Neuronal stem cell (in vitro differentiated cells): ENCODE data around the gene LRMDA.

Source experiments
- DNase-seq: peaks from one replicate; pipeline ENCODE4 v3.0.0-alpha.2; 2013; ENCODE audit warnings: low spot score
- H2AFZ ChIP-seq: one replicate; pipeline ENCODE4 v1.6.1; 2013; ENCODE audit warnings: mild to moderate bottlenecking, low read length, inconsistent platforms
- H2AK5ac ChIP-seq: 2 replicates; pipeline ENCODE4 v1.6.1; 2013; ENCODE audit warnings: low read depth, mild to moderate bottlenecking, inconsistent platforms, low read length, moderate library complexity, mixed read lengths
- H2BK120ac ChIP-seq: 2 replicates; pipeline ENCODE4 v1.6.1; 2013; ENCODE audit warnings: low read depth, mild to moderate bottlenecking, inconsistent platforms, low read length, moderate library complexity, mixed read lengths
- H2BK12ac ChIP-seq: one replicate; pipeline ENCODE4 v1.6.1; 2013; ENCODE audit warnings: low read length, inconsistent platforms
- H2BK15ac ChIP-seq: 2 replicates; pipeline ENCODE4 v1.6.1; 2013; ENCODE audit warnings: mild to moderate bottlenecking, low read length, inconsistent platforms, mixed read lengths
- H2BK5ac ChIP-seq: one replicate; pipeline ENCODE4 v1.6.1; 2013; ENCODE audit warnings: inconsistent platforms, mild to moderate bottlenecking, low read length, moderate library complexity
- H3K14ac ChIP-seq: one replicate; pipeline ENCODE4 v1.6.1; 2013; ENCODE audit warnings: low read length, inconsistent platforms
- H3K18ac ChIP-seq: 2 replicates; pipeline ENCODE4 v1.6.1; 2013; ENCODE audit warnings: low read length, inconsistent platforms
- H3K23ac ChIP-seq: 2 replicates; pipeline ENCODE4 v1.6.1; 2013; ENCODE audit warnings: low read depth, mild to moderate bottlenecking, mixed read lengths, low read length, inconsistent platforms; ENCODE audit not compliant: poor library complexity
- H3K27ac ChIP-seq: replicated peaks from 3 replicates; pipeline ENCODE4 v1.5.1; 2013; ENCODE audit warnings: low read length, inconsistent platforms
- H3K27me3 ChIP-seq, 3 experiments: 2 replicates each; pipeline ENCODE4 v1.6.1; 2013; ENCODE audit warnings: low read length in 3 of 3, mild to moderate bottlenecking in 2 of 3, inconsistent platforms in 1 of 3, low read depth in 1 of 3, mixed read lengths in 1 of 3, moderate library complexity in 1 of 3; ENCODE audit not compliant: control insufficient read depth in 3 of 3, insufficient read depth in 3 of 3
- H3K36me3 ChIP-seq, 2 donors: replicated peaks in 1 of 2; 2 replicates each; pipeline ENCODE4 v1.6.1; 2013; ENCODE audit warnings: low read length in 2 of 2; ENCODE audit not compliant: control insufficient read depth in 2 of 2, insufficient read depth in 2 of 2
- H3K4ac ChIP-seq: 2 replicates; pipeline ENCODE4 v1.6.1; 2013; ENCODE audit warnings: inconsistent platforms, mild to moderate bottlenecking, low read length, moderate library complexity
- H3K4me1 ChIP-seq, 2 donors: 1 replicate in 1 of 2; 2 replicates in 1 of 2; pipeline ENCODE4 v1.6.1; 2013; ENCODE audit warnings: low read length in 2 of 2, low read depth in 1 of 2; ENCODE audit not compliant: control insufficient read depth in 2 of 2, insufficient read depth in 1 of 2
- H3K4me2 ChIP-seq: one replicate; pipeline ENCODE4 v1.6.1; 2013; ENCODE audit warnings: mild to moderate bottlenecking, low read length, inconsistent platforms; ENCODE audit not compliant: insufficient read depth, poor library complexity, severe bottlenecking
- H3K4me3 ChIP-seq, 2 donors: 2 replicates each; pipeline ENCODE4 v1.5.1; 2013; ENCODE audit warnings: low read length in 2 of 2, mild to moderate bottlenecking in 2 of 2, inconsistent platforms in 1 of 2, moderate library complexity in 1 of 2
- H3K79me1 ChIP-seq: one replicate; pipeline ENCODE4 v1.6.1; 2013; ENCODE audit warnings: low read depth, mild to moderate bottlenecking, inconsistent platforms, low read length, moderate library complexity
- H3K9ac ChIP-seq: one replicate; pipeline ENCODE4 v1.6.1; 2013; ENCODE audit warnings: mild to moderate bottlenecking, low read depth, low read length, inconsistent platforms; ENCODE audit not compliant: poor library complexity
- H3K9me3 ChIP-seq, 2 donors: replicated peaks in 1 of 2; 2 replicates each; pipeline versions ENCODE3 to v1.6.1; 2013; ENCODE audit warnings: low read length in 2 of 2, mild to moderate bottlenecking in 2 of 2, inconsistent platforms in 1 of 2, low read depth in 1 of 2, mixed read lengths in 1 of 2, moderate library complexity in 1 of 2; ENCODE audit not compliant: control insufficient read depth in 2 of 2, insufficient read depth in 1 of 2
- H4K8ac ChIP-seq: one replicate; pipeline ENCODE4 v1.6.1; 2013; ENCODE audit warnings: low read depth, mild to moderate bottlenecking, inconsistent platforms, low read length, moderate library complexity
- H4K91ac ChIP-seq: one replicate; pipeline ENCODE4 v1.6.1; 2013; ENCODE audit warnings: low read length, low read depth, mild to moderate bottlenecking, inconsistent platforms; ENCODE audit not compliant: poor library complexity
- WGBS, 2 donors: extraction: QIAGEN DNeasy Blood & Tissue Kit; methylation state at CpG; one replicate each; pipeline ENCODE4 v1.1.7; 2013; ENCODE audit warnings: missing lambda C conversion rate in 2 of 2, mixed read lengths in 1 of 2; ENCODE audit not compliant: insufficient read length in 2 of 2, insufficient replicate concordance in 1 of 2; ENCODE audit errors: extremely low coverage in 2 of 2; 5-methylcytosine and 5-hydroxymethylcytosine counted together

LRMDA gene

DNA sequence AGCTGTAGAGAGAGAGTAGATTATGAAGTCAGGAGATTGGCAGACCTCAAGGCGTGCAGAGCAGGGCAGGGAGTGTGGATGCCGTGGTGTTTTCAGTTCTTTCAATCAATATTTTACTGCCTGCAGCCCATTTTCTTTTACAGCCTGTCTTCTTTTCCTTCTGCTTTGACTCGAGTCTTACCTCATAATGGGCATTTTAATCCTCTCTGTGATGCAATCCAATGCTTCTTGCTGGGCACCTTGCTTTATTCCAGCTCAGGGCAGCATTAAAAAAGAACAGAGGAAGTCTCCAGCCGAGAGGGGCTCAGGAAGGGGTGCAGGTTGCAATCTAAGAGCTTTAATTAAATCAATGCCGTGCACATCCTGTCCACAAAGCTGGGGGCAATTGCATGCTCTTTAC, 839.0 kb downstream of the LRMDA start:
- no peak overlapping the region for H3K27ac ChIP-seq
- DNase-seq, result no peak
- H3K9me3 ChIP-seq, result no peaks in the 10 kb centered on the region

DNA sequence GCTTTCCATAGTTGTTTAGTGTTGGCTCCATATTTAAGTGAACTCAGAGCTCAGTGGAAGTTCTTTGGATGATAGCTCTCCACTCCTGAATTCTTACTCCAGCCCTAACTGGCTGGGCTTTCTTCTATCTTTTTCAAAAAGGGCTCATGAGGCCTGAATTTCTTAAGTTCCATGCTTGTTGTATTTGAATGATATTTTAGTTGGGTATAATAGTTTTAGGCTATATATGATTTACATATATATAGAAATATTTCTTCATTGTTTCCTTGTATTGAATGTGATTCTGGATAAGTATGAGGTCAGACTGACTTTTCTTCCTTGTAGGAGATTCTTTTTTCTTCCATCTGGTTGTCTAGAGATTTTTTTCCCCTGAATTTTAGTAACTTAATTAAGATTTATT, 843.5 kb downstream of the LRMDA start:
- H3K36me3 ChIP-seq, result no peaks in the 10 kb centered on the region
- no peak overlapping the region for H4K91ac ChIP-seq
- no peak overlapping the region for H2BK120ac ChIP-seq
- no peak overlapping the region for H2AK5ac ChIP-seq
- peaks cover 0 to 5% of the 10 kb centered on the region in 2 donors for H3K4me1 ChIP-seq
- no peak overlapping the region for H2AFZ ChIP-seq
- no peak for DNase-seq
- H3K4ac ChIP-seq, result no peak overlapping the region
- H3K79me1 ChIP-seq, result no peaks in the 10 kb centered on the region
- no peak overlapping the region for H3K4me2 ChIP-seq
- no peaks in the 10 kb centered on the region for H3K9me3 ChIP-seq
- H2BK5ac ChIP-seq, result no peak overlapping the region
- no peak overlapping the region for H3K18ac ChIP-seq
- H3K23ac ChIP-seq, result no peak overlapping the region
- H4K8ac ChIP-seq, result no peak overlapping the region
- H3K4me3 ChIP-seq, result no peak overlapping the region
- no peak overlapping the region for H2BK12ac ChIP-seq
- H3K27me3 ChIP-seq, result no peaks in the 10 kb centered on the region
- no peak overlapping the region for H2BK15ac ChIP-seq
- no peak overlapping the region for H3K9ac ChIP-seq
- H3K14ac ChIP-seq, result no peak overlapping the region
- no peak overlapping the region for H3K27ac ChIP-seq

More for the DNA sequence above, 839.0 kb downstream of the LRMDA start:
- Histone ChIP-seq H2BK12ac (no peak overlapping the region), H3K4me1 (peaks cover 0 to 5% of the 10 kb centered on the region in 2 donors), H2AK5ac (no peak overlapping the region), H2AFZ (no peak overlapping the region), H3K4me2 (no peak overlapping the region), H3K18ac (no peak overlapping the region), H3K27me3 (no peaks in the 10 kb centered on the region), H4K91ac (no peak overlapping the region), H4K8ac (no peak overlapping the region), H3K4me3 (no peak overlapping the region), H2BK15ac (no peak overlapping the region), H3K36me3 (no peaks in the 10 kb centered on the region), H3K14ac (no peak overlapping the region), H2BK120ac (no peak overlapping the region), H3K4ac (no peak overlapping the region), H2BK5ac (no peak overlapping the region), H3K79me1 (no peaks in the 10 kb centered on the region), H3K23ac (no peak overlapping the region), H3K9ac (no peak overlapping the region)
- no CpG with 5 or more reads among the region's 5 CpGs for WGBS, 2 donors

DNA sequence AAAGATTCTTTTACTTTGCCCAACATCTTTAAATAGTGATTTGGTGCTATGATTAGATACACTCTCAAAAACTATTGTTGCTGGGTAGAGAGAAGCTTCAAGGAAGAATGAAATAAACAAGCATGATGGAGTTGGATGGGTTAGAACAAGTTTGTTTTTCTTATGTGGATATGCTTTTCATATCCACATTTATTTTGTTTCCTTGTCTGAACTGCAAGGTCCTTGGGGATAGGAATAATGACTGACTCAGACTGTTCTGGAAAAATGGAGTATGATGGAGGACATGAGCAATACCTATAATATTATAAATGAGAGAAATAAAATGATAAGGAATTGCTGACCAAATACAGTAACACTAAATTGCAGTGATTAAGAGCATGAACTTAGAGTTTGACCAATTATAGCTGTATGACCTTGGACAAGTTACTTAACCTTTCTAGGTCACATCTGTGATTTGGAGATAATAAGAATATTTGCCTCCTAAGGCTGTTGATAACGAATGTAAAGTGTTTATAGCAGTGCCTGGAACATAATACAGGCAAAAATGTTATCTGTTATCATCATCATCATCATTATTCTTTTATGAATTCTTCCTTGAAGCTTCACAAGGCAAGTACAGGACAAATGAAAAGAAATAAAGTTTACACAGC, 847.5 kb downstream of the LRMDA start:
- no peaks in the 10 kb centered on the region for H3K79me1 ChIP-seq
- no peak overlapping the region for H4K8ac ChIP-seq
- H3K18ac ChIP-seq, result no peak overlapping the region

DNA sequence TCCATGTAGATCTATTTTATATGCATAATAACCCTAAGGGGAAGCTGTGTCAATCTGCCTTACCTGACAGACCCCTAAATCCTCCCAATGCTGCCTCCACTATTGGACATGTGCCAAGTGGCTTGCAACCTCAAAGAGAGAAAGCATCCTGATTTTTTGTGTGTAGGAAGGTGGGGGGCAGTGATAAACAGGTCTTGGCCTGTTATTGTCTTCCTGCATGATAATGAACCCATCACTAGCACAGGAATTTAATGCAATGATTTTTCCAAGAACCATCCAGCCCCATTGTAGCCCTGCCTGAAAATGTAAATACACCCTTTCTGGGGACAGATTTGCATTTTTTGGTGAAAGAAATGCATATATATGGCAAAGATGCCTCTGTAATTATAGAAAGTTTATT, 850.2 kb downstream of the LRMDA start:
- Histone ChIP-seq H3K27ac (no peak overlapping the region), H4K8ac (no peak overlapping the region), H3K23ac (no peak overlapping the region), H3K27me3 (no peaks in the 10 kb centered on the region), H4K91ac (no peak overlapping the region), H3K4me3 (no peak overlapping the region), H2BK15ac (no peak overlapping the region), H3K18ac (no peak overlapping the region), H3K4me2 (no peak overlapping the region), H3K9ac (no peak overlapping the region), H3K4ac (no peak overlapping the region), H3K36me3 (no peaks in the 10 kb centered on the region), H2BK12ac (no peak overlapping the region), H2BK5ac (no peak overlapping the region), H2AK5ac (no peak overlapping the region), H3K4me1 (peaks cover 0 to 9% of the 10 kb centered on the region in 2 donors), H2AFZ (no peak overlapping the region), H3K9me3 (peaks cover 2 to 9% of the 10 kb centered on the region in 2 donors), H3K14ac (no peak overlapping the region), H3K79me1 (no peaks in the 10 kb centered on the region), H2BK120ac (no peak overlapping the region)
- no peak for DNase-seq

More for the DNA sequence above, 847.5 kb downstream of the LRMDA start:
- Histone ChIP-seq H2BK120ac (no peak overlapping the region), H3K4me1 (no peaks in the 10 kb centered on the region), H3K4me3 (no peak overlapping the region), H3K9ac (no peak overlapping the region), H3K27ac (no peak overlapping the region), H3K14ac (no peak overlapping the region), H3K36me3 (no peaks in the 10 kb centered on the region), H2AK5ac (no peak overlapping the region), H2BK15ac (no peak overlapping the region), H3K27me3 (no peaks in the 10 kb centered on the region), H2AFZ (no peak overlapping the region), H3K9me3 (peaks cover 0 to 8% of the 10 kb centered on the region in 2 donors), H3K23ac (no peak overlapping the region), H2BK5ac (no peak overlapping the region), H3K4ac (no peak overlapping the region), H2BK12ac (no peak overlapping the region), H3K4me2 (no peak overlapping the region), H4K91ac (no peak overlapping the region)
- WGBS, 2 donors, result no CpG with 5 or more reads among the region's 1 CpG
- DNase-seq, result no peak
